Measurements from ENCODE around the gene ATP11A.
"Not testable (repeated sequence)": the region's sequence is repeated elsewhere in the genome, so short reads cannot be mapped to it uniquely, and the experiment has no call there.

The ATP11A gene

GRCh38 chr13:112782429-112783010 lies 92.7 kb downstream of the ATP11A start:
- H3K4me3 ChIP-seq (ENCODE audit: low read depth, low read length): no peak overlapping the region
- no peak for TF ChIP-seq CTCF (IDR thresholded peaks at IDR 0.05; ENCODE audit: low read depth, low read length, missing control alignments)
- DNase-seq (ENCODE audit: low read depth): no peak

- TF ChIP-seq CTCF (IDR thresholded peaks at IDR 0.05; ENCODE audit: low read depth, low read length, missing control alignments): no peak
- no peak overlapping the region for H3K4me3 ChIP-seq (ENCODE audit: low read depth, low read length)
- no peak for DNase-seq (ENCODE audit: low read depth)
These were observed 93.5 kb downstream of the ATP11A start for GRCh38 chr13:112783135-112783977.

GRCh38 chr13:112783978-112784371 lies 94.1 kb downstream of the ATP11A start:
- TF ChIP-seq CTCF (IDR thresholded peaks at IDR 0.05; ENCODE audit: low read depth, low read length, missing control alignments): no peak
- no peak overlapping the region for H3K4me3 ChIP-seq (ENCODE audit: low read depth, low read length)
- DNase-seq (ENCODE audit: low read depth): no peak

GRCh38 chr13:112784811-112785482 lies 95.1 kb downstream of the ATP11A start:
- no peak for DNase-seq (ENCODE audit: low read depth)
- TF ChIP-seq CTCF (IDR thresholded peaks at IDR 0.05; ENCODE audit: low read depth, low read length, missing control alignments): no peak
- no peak overlapping the region for H3K4me3 ChIP-seq (ENCODE audit: low read depth, low read length)

GRCh38 chr13:112785483-112785856 lies 95.6 kb downstream of the ATP11A start:
- TF ChIP-seq CTCF (IDR thresholded peaks at IDR 0.05; ENCODE audit: low read depth, low read length, missing control alignments): no peak
- DNase-seq (ENCODE audit: low read depth): no peak
- H3K4me3 ChIP-seq (ENCODE audit: low read depth, low read length): no peak overlapping the region

GRCh38 chr13:112786810-112787209 lies 97.0 kb downstream of the ATP11A start:
- DNase-seq (ENCODE audit: low read depth): not testable (repeated sequence)

More at GRCh38 chr13:112786810-112787209, 97.0 kb downstream of the ATP11A start:
- not testable (repeated sequence) for H3K4me3 ChIP-seq (ENCODE audit: low read depth, low read length)
